SK-N-DZ (cell line): ENCODE measurements around the gene ZFAND5. TPM values are rescaled to one million over a fixed set of nuclear protein-coding genes. Genes with fewer than 3 reads are reported as not detected.
A peak's percentile ranks its signal among the peaks of the same experiment; 100 is the strongest.

Experiments
- DNase-seq: peaks from one replicate; pipeline ENCODE4 v3.0.0-alpha.2; 2015; ENCODE audit warnings: low spot score
- polyA plus RNA-seq, 2 experiments: library from polyadenylated mRNA; depleted of rRNA; stranded (reverse); fragments of >200 nt; gene quantifications; 2 replicates each; pipeline ENCODE4 v1.2.3, GENCODE V29; 2014

The ZFAND5 gene
- polyA plus RNA-seq (2014; cell fraction: cytosol; rRNA removed) = 127 and 131 TPM in 2 replicates
- 159 and 163 TPM in 2 replicates for polyA plus RNA-seq (2014; cell fraction: nucleus; rRNA removed)

- DNase-seq = peak; percentile 97
These were observed at the start of gene ZFAND5 for GRCh38 chr9:72364679-72365524. ZFAND5 (minus strand) TSS chr9:72365208; CDS start chr9:72360778, 4,430 bp downstream.

- no peak for DNase-seq
These were observed 47.6 kb upstream of the ZFAND5 start for GRCh38 chr9:72412483-72413040.

GRCh38 chr9:72410214-72410613, 45.2 kb upstream of the ZFAND5 start:
- DNase-seq = no peak

- no peak for DNase-seq
These were observed 42.1 kb upstream of the ZFAND5 start for GRCh38 chr9:72407114-72407513.

GRCh38 chr9:72402744-72403143, 37.7 kb upstream of the ZFAND5 start:
- DNase-seq = no peak

- DNase-seq = no peak
These were observed 36.4 kb upstream of the ZFAND5 start for GRCh38 chr9:72401396-72401795.

GRCh38 chr9:72400866-72401265, 35.9 kb upstream of the ZFAND5 start:
- no peak for DNase-seq

- no peak for DNase-seq
These were observed 34.4 kb upstream of the ZFAND5 start for GRCh38 chr9:72399391-72399790.

GRCh38 chr9:72396247-72397091, 31.5 kb upstream of the ZFAND5 start:
- no peak for DNase-seq

GRCh38 chr9:72394066-72394465, 29.1 kb upstream of the ZFAND5 start:
- DNase-seq = no peak

GRCh38 chr9:72390907-72391306, 25.9 kb upstream of the ZFAND5 start:
- no peak for DNase-seq

GRCh38 chr9:72386186-72386585, 21.2 kb upstream of the ZFAND5 start:
- no peak for DNase-seq

GRCh38 chr9:72384710-72385485, 19.9 kb upstream of the ZFAND5 start:
- no peak for DNase-seq

GRCh38 chr9:72383978-72384709, 19.1 kb upstream of the ZFAND5 start:
- DNase-seq = no peak

- no peak for DNase-seq
These were observed 17.4 kb upstream of the ZFAND5 start for GRCh38 chr9:72382405-72382804.

GRCh38 chr9:72377041-72377440, 12.0 kb upstream of the ZFAND5 start:
- no peak for DNase-seq

GRCh38 chr9:72371151-72371550, 6.1 kb upstream of the ZFAND5 start:
- no peak for DNase-seq

GRCh38 chr9:72365525-72366256, 683 bp upstream of the ZFAND5 start:
- DNase-seq = peak; percentile 81

GRCh38 chr9:72363908-72364678, 915 bp downstream of the ZFAND5 start:
- peak; percentile 29 for DNase-seq
